ENCODE measurements around the gene CNOT4. TPM values are rescaled to one million over a fixed set of nuclear protein-coding genes. Genes with fewer than 3 reads are reported as not detected.

The CNOT4 gene
- total RNA-seq, 2 donors from 2014 or later: 25.6 to 32.9 TPM

DNA sequence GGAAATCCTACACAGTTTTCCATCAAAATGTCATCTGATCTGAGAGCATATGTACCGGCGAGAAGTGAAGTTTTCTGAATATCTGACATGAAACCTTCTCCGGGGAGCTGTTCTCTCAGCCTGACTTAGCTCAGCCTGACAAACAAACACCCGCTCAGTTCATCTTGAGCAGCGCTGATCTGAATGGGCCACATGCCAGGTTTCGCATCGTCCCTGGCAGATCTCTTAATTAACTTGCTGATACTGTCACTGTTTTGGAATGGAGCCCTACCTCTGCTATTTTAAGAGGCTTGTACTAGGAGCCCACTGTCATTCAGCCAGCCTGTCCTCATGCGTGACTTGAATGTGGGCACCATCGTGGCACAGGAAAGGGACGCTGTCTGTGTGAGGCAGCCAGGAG, 167.0 kb downstream of the CNOT4 start:
- no peaks in the 10 kb centered on the region for H3K9me3 Mint-ChIP-seq
- no peaks in the 10 kb centered on the region for H3K4me1 Mint-ChIP-seq (ENCODE audit: low read depth in 2 of 2)
- no peaks in the 10 kb centered on the region for H3K36me3 Mint-ChIP-seq
- no peak for DNase-seq (ENCODE audit: low spot score)
- peaks cover 3 to 8% of the 10 kb centered on the region in 2 donors for H3K27me3 Mint-ChIP-seq
- no peak for ATAC-seq
- H3K27ac Mint-ChIP-seq: no peak overlapping the region
- no peak overlapping the region for H3K4me3 Mint-ChIP-seq

DNA sequence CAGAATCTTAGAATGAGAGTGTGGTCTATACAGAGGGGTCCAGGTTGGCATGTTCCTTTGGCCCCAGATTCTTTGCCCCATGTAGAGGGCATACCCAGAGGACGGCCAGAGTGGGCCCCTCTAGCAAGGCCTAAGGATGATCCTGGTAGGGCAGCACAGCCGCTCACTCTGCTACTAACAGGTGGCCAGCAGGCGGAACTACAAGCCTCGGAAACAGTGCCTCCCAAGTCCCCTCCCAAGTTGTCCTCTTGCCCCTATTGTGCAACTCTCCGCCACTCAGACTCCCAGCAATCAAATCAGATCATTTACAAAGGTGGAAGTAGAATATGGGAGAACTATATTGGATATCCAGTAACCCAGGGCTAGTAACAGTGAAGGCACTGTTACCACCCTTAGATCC, 168.9 kb downstream of the CNOT4 start:
- Mint-ChIP-seq H3K4me1 (ENCODE audit: low read depth in 2 of 2) (no peaks in the 10 kb centered on the region), H3K9me3 (no peaks in the 10 kb centered on the region), H3K27me3 (peaks cover 3 to 8% of the 10 kb centered on the region in 2 donors), H3K4me3 (no peak overlapping the region), H3K27ac (no peak overlapping the region), H3K36me3 (no peaks in the 10 kb centered on the region)
- DNase-seq (ENCODE audit: low spot score) (no peak), ATAC-seq (peak in 1 of 2 donors; percentile 32)

DNA sequence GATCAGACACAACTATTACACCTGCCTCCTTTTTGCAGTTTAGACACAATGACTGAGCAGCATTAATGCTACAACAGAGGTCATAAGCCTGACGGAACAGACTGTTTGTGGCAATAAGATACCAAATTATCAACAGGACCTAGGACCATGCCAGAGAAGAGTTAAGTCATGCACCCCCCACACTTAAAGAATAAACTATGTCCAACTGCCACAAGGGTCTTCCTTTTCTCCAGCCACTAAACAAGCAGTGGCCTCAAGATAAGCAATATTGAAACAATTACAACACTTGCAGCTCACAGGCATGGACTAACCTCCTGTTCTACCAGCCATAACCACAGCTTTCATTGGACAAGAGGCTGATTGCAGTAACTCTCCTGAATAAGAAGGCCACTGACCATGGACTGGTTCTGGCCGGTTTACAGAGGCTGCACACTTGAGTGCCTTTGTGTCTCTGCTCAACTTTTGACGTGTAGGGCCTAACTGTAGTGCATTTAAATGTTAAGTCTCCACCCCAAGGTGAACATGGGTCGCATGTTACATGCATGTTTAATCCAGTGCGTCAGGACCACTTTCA, 171.8 kb downstream of the CNOT4 start:
- Mint-ChIP-seq H3K27ac (no peak overlapping the region), H3K9me3 (no peaks in the 10 kb centered on the region), H3K4me1 (ENCODE audit: low read depth in 2 of 2) (no peaks in the 10 kb centered on the region), H3K36me3 (no peaks in the 10 kb centered on the region), H3K4me3 (no peak overlapping the region), H3K27me3 (no peaks in the 10 kb centered on the region)
- no peak for ATAC-seq
- DNase-seq (ENCODE audit: low spot score): no peak

DNA sequence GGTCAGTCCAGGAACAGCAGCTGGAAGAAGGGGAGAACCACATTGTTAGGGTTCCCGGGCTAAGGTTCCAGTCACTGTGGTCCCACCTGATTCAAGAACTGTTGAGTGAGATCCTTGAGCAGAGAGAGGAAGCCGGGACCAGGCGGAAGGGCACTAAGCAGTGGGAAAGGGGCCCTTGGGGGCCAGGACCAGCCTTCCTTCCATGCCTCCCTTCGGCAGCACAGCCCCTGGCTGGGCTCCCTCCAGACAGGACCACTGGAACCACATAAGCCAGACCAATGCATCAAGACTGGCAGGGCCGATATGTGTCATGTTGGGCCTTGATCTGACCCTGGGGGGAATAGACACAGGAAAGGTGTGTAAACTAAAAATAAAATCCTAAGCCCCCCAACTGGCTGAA, 172.4 kb downstream of the CNOT4 start:
- no peaks in the 10 kb centered on the region for H3K9me3 Mint-ChIP-seq
- H3K27ac Mint-ChIP-seq: no peak overlapping the region
- no peak for ATAC-seq
- no peaks in the 10 kb centered on the region for H3K27me3 Mint-ChIP-seq
- no peaks in the 10 kb centered on the region for H3K36me3 Mint-ChIP-seq
- H3K4me3 Mint-ChIP-seq: no peak overlapping the region
- no peak for DNase-seq (ENCODE audit: low spot score)
- H3K4me1 Mint-ChIP-seq (ENCODE audit: low read depth in 2 of 2): no peaks in the 10 kb centered on the region

DNA sequence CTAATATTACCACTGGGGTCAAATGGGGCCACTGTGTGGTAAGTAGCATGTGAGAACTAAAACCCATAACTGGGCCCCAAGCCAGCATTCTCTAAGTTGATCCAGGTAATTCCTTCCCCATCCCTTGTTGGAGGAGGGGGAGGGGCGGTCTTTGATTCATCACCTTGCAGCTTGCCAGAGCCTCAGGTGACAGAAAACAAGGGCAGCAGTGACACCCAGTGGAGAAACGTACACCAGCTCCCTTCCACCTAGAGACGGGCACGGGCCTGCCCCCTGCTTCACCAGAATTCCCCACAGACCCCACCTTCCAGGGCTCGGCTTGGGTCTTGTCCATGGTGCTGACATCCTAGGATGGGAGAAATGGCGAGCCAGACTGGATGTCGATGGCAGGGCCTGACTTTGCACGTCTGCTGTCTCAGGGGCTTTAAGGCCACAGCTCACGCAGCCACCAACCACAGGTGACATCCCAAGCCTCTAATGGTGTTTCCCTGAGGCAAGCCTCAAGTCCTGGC, 174.2 kb downstream of the CNOT4 start:
- Mint-ChIP-seq H3K4me1 (ENCODE audit: low read depth in 2 of 2) (no peaks in the 10 kb centered on the region), H3K27me3 (no peaks in the 10 kb centered on the region), H3K27ac (no peak overlapping the region), H3K36me3 (no peaks in the 10 kb centered on the region), H3K9me3 (no peaks in the 10 kb centered on the region), H3K4me3 (no peak overlapping the region)
- ATAC-seq: no peak
- no peak for DNase-seq (ENCODE audit: low spot score)

DNA sequence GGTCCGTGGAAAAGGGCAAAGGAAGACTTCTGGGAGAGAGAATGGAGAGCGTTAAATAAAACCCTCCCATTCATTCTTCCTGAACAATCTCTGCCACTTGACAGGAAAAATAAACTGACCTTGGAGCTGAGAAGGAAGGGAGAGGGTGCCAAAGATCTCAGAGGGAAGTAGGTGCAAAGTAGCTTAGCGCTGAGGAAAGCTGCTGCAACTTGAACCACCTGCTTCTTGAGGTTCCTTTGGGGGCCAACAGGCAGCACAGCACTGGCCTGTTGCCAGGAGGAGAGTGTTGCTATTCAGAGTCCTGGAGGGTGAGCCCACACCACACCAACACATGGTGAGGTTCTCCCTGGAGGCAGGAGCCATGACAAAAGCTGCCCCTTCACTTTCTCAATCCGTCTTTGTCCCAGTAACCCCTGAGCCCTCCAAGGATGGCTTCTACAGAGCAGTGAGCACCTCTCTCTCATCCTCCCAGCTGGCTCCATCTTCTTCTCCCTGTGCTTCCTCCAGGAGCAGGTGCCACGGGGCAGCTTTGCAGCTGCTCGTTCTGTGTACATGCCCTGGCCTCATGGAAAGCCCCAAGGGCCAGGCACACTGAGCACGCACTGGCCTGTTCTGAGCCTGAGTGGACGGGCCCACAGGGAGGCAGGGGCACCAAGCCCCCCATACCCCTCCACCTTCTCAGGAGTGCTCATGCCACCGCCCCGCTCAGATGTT, 174.9 kb downstream of the CNOT4 start:
- no peaks in the 10 kb centered on the region for H3K9me3 Mint-ChIP-seq
- no peaks in the 10 kb centered on the region for H3K4me1 Mint-ChIP-seq (ENCODE audit: low read depth in 2 of 2)
- DNase-seq (ENCODE audit: low spot score): no peak
- ATAC-seq: peak in 1 of 2 donors; percentile 41
- H3K27ac Mint-ChIP-seq: no peak overlapping the region
- H3K4me3 Mint-ChIP-seq: no peak overlapping the region
- H3K36me3 Mint-ChIP-seq: no peaks in the 10 kb centered on the region
- no peaks in the 10 kb centered on the region for H3K27me3 Mint-ChIP-seq

DNA sequence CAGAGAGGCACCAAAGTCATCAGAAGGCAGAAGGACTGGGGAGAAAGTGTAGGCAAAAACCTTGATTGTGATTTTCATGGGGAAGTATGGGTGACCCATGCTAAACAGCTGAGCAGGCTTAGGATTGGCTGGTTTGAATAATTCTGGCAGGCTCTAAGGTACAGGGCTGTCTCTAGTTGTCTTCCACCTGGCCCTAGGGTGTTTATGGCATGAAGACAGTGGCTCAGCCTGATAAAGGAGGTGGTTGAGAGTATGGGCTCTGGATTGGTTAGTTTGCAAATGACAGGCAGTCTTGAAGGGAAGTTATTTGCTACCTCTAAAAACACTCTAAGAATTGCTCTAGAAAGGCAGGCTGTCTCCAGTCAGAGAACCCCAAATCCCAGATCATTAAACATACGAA, 176.0 kb downstream of the CNOT4 start:
- Mint-ChIP-seq H3K9me3 (no peaks in the 10 kb centered on the region), H3K27ac (no peak overlapping the region), H3K4me1 (ENCODE audit: low read depth in 2 of 2) (no peaks in the 10 kb centered on the region), H3K27me3 (no peaks in the 10 kb centered on the region), H3K36me3 (no peaks in the 10 kb centered on the region), H3K4me3 (no peak overlapping the region)
- ATAC-seq (no peak), DNase-seq (ENCODE audit: low spot score) (no peak)

DNA sequence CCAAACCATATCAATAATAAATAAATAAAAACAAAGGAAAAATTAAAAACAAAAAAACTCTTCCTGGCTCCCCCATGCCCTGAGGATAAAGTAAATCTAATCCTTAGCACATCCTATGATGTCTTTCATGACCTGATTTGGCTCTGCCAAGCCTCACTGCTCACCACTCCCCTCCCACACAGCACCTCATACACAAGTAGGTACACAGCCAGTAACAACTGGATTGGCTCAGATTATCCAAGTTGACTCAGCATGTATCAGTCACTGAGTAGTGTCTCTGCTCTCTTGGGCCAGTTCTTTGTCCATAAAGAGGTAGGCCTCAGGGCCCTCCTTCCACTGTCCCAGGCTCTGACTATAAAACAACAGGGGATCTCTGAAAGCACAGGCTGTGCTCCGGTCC, 176.7 kb downstream of the CNOT4 start:
- DNase-seq (ENCODE audit: low spot score) (no peak), ATAC-seq (no peak)
- H3K36me3 Mint-ChIP-seq: no peaks in the 10 kb centered on the region
- no peaks in the 10 kb centered on the region for H3K4me1 Mint-ChIP-seq (ENCODE audit: low read depth in 2 of 2)
- no peaks in the 10 kb centered on the region for H3K27me3 Mint-ChIP-seq
- no peak overlapping the region for H3K4me3 Mint-ChIP-seq
- no peaks in the 10 kb centered on the region for H3K9me3 Mint-ChIP-seq
- no peak overlapping the region for H3K27ac Mint-ChIP-seq

DNA sequence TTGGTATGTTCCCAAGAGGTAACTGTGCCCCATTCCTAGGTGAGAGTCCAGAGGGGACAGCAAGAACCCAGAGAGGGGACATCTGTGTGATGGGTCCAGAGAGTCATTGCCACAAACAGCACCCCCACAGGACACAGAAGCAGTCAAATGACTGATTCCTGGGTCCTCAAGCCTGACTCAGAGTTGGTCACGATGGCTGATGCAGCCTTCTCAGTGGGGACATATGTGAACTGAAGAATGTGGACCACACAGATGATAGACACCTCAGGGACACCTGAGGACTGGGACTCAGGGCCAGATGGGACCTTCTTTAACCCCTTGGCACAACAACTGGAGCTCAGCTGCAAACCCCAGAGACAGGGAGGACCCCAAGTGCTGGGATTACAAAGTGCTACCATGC, 179.8 kb downstream of the CNOT4 start:
- H3K4me1 Mint-ChIP-seq (ENCODE audit: low read depth in 2 of 2): no peaks in the 10 kb centered on the region
- no peaks in the 10 kb centered on the region for H3K36me3 Mint-ChIP-seq
- peaks cover 0 to 2% of the 10 kb centered on the region in 2 donors for H3K27me3 Mint-ChIP-seq
- no peak overlapping the region for H3K4me3 Mint-ChIP-seq
- H3K27ac Mint-ChIP-seq: no peak overlapping the region
- no peaks in the 10 kb centered on the region for H3K9me3 Mint-ChIP-seq
- DNase-seq (ENCODE audit: low spot score): no peak
- no peak for ATAC-seq

DNA sequence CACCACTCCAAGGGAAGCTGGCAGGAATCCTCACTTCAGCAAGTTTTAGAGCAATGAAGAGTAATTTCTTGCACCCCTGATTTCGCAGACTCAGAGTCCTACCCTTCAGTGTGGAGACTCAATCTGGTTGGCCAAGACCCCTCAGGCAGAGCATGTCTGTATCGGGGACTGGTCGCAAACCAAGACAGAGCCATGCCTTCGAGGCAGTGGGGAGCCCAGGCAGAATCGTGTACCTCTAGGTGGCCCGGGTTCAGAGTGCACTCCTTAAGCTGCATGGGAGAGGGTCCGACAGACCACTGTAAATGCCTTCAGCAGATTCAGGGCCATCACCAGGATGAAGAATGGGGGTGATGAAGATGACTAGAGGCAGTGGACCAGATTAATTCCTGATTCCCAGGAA, 181.4 kb downstream of the CNOT4 start:
- DNase-seq (ENCODE audit: low spot score): no peak

DNA sequence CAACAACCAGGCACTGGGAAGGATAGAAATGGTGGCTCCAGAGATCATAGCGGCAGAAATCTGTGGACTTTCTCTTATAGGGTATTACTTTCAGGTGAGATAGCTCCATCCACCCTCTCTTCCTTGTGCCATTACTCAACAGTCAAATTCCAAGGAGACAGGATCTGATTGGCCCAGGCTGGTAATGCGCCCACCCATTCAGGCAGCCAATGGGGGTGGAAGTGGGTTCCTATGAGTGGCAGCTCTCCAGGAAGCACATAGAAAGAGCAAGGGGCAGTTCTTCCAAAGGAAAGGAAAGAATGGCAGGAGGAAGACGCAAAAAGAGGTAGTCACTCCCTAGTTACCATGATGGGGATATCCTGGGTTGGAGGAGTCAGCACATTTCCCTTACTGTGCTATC, 181.8 kb downstream of the CNOT4 start:
- Mint-ChIP-seq H3K4me1 (ENCODE audit: low read depth in 2 of 2) (no peaks in the 10 kb centered on the region), H3K4me3 (no peak overlapping the region), H3K36me3 (peaks cover 5% of the 10 kb centered on the region), H3K27me3 (peaks cover 0 to 2% of the 10 kb centered on the region in 2 donors), H3K27ac (no peak overlapping the region), H3K9me3 (peaks cover 5% of the 10 kb centered on the region)
- no peak for DNase-seq (ENCODE audit: low spot score)
- no peak for ATAC-seq

More for the DNA sequence above, 181.4 kb downstream of the CNOT4 start:
- peaks cover 5% of the 10 kb centered on the region for H3K36me3 Mint-ChIP-seq
- no peak overlapping the region for H3K4me3 Mint-ChIP-seq
- no peak overlapping the region for H3K27ac Mint-ChIP-seq
- peaks cover 5% of the 10 kb centered on the region for H3K9me3 Mint-ChIP-seq
- ATAC-seq: no peak
- H3K4me1 Mint-ChIP-seq (ENCODE audit: low read depth in 2 of 2): no peaks in the 10 kb centered on the region
- H3K27me3 Mint-ChIP-seq: peaks cover 0 to 2% of the 10 kb centered on the region in 2 donors

DNA sequence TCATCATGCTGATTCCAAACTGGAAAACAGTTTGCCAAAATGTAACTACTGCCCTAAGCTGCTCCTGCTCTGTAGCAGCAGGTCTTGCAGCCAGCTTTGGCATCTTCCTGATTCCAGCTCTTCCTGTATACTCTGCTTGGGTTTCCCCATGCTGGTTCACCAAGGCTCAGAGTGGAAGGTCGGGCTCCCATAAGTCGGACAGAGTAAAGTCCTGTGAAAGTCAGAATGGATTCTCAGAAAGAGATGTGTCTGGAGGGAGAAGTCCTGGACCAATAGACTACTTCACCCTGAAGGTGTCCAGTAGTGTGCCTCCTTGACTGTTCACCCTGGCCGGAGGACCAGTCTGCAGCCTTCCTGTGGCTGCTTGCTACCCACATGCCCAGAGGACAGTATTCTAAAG, 182.4 kb downstream of the CNOT4 start:
- no peak overlapping the region for H3K4me3 Mint-ChIP-seq
- H3K9me3 Mint-ChIP-seq: peaks cover 5% of the 10 kb centered on the region
- peaks cover 5% of the 10 kb centered on the region for H3K36me3 Mint-ChIP-seq
- no peak for ATAC-seq
- no peak overlapping the region for H3K27ac Mint-ChIP-seq
- no peak for DNase-seq (ENCODE audit: low spot score)
- H3K27me3 Mint-ChIP-seq: peaks cover 0 to 2% of the 10 kb centered on the region in 2 donors
- H3K4me1 Mint-ChIP-seq (ENCODE audit: low read depth in 2 of 2): no peaks in the 10 kb centered on the region

DNA sequence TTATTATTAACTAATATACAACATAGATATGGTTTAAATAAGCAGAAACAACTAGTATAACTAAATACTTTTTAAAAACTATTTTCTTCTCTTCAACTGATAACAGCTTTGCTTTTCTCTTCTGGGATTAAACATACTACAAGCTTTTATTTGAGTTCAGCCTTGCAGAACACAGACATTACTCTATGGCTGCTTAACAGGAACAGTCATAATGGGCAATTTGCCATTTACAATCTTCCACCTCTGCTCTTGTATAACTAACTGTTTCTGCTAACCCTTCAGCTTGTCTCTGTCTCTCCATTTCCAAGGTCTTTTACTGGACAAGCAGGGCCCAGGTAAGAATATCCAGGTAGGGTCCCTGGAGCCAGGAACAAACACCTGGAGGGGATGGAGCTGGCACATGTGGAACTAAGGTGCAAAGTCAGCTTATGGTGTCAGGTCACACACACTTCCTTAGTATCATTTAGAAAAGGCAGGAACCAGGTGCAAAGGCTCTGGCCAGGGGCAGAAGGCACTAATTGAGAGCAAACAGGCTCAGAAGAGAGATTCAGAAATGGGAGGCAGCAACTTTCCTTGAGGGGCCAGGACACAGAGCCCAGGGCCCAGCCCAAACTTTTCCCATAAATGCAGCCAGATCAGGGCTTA, 183.1 kb downstream of the CNOT4 start:
- DNase-seq (ENCODE audit: low spot score) (no peak), ATAC-seq (no peak)
- H3K4me3 Mint-ChIP-seq: no peak overlapping the region
- no peaks in the 10 kb centered on the region for H3K4me1 Mint-ChIP-seq (ENCODE audit: low read depth in 2 of 2)
- peaks cover 5% of the 10 kb centered on the region for H3K9me3 Mint-ChIP-seq
- peaks cover 0 to 2% of the 10 kb centered on the region in 2 donors for H3K27me3 Mint-ChIP-seq
- H3K27ac Mint-ChIP-seq: no peak overlapping the region
- peaks cover 5% of the 10 kb centered on the region for H3K36me3 Mint-ChIP-seq

DNA sequence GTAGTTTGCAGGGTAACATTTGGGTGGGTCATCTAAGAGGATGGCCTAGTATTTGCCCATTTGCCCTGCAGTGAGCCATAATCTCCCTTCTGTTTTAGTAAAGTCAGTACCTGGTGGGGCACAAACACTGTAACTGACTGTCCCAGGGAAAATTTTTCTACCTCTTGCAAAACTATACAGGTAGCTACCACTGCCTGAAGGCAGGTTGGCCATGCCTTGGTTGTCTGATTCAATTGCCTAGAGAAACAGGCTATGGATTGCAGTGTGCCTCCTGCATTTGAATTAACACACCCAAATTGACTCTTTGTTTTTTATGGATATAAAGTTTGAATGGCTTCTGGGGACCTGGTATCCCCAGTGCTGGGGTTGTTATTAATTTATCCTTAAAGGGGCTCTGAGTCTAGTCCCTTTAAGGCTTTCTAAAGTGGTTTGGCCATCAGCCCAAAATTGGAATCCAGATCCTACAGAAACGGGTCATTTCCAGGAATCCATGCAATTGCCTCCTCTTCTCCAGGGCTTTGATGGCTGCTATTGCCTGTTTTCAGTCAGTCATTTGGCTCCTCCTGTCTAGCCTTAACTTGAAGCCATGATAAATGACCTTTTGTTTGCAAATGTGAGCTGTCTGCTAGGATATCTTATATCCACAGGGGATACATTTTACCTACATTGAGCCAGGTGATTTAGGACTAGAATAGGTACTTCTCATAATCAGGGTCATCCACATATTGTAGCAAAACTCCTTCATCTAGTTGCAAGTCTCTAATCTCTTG, 187.1 kb downstream of the CNOT4 start:
- no peak for ATAC-seq
- H3K36me3 Mint-ChIP-seq: peaks cover 5% of the 10 kb centered on the region
- H3K9me3 Mint-ChIP-seq: peaks cover 5% of the 10 kb centered on the region
- H3K27ac Mint-ChIP-seq: no peak overlapping the region
- H3K4me1 Mint-ChIP-seq (ENCODE audit: low read depth in 2 of 2): no peaks in the 10 kb centered on the region
- peaks cover 0 to 2% of the 10 kb centered on the region in 2 donors for H3K27me3 Mint-ChIP-seq
- no peak for DNase-seq (ENCODE audit: low spot score)
- H3K4me3 Mint-ChIP-seq: no peak overlapping the region

Measured in natural killer cell treated with Interleukin-12 subunit alpha and Interleukin-12 subunit beta and Interleukin-15 and Interleukin-18, amount 100 ng/mL, for 72 hours (primary cell).